OCI-M1 (cell line): ENCODE results near the gene RNF220.

Experiments used
- DNase-seq: peaks from one replicate; lab custom pipeline; 2025; lab: John Stamatoyannopoulos, UW

Gene RNF220

DNA sequence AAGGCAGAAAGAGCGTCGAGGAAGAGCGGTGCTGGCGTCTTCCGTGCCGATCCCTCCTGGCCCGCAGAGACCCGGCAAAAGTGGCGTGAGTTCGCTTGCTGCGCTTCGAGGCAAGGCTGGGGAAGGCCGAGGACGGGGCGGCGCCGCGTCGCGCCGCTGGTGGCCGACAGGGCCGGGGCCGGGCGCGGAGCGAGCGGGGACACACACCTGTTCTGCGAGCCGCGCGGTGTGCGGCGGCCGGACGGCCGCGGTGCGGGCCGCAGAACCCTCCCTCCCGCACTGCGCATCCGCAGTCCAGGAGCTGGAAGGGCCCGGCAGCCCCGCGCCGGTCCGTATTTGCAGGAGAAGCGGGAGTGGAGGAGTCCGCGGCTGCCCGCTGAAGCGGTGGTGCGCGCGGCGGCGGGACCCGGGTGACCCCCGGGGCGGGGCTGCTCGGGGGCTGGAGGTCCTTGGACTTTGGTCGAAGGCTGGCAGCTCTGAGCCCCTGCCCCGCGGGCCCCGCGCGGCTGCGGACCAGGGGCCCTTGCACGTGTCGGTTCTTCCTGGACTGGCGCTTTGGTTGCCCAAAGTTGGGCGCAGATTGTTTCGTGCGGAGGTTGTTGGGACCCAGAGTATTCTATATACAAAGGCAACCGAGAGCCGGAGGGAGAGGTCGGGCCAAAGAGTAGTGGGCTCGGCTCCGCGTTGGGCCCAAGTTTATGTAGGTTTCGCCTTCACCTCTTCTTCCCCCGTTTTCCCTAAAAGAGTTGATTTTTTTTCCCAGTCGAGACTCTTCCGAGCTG lies 2.6 kb downstream of the RNF220 start:
- no peak for DNase-seq

DNA sequence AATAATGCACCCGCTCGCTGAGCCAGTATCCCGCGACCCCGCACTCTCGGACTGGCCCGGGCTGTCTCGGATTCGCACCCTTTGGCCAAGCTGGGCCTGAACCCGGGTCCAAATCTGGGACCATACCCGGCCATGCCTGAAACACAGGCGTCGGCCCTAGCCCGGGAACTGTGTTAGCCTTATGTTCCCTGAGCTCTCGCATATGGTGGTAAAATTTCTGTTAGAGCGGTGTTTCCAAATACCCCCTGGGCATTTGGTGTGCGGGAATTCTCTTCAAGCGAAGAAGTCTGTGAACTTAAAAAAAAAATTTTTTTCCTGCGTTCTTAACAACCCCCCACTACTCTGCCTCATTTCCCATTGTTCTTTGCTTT lies 3.1 kb downstream of the RNF220 start:
- DNase-seq, result no peak

DNA sequence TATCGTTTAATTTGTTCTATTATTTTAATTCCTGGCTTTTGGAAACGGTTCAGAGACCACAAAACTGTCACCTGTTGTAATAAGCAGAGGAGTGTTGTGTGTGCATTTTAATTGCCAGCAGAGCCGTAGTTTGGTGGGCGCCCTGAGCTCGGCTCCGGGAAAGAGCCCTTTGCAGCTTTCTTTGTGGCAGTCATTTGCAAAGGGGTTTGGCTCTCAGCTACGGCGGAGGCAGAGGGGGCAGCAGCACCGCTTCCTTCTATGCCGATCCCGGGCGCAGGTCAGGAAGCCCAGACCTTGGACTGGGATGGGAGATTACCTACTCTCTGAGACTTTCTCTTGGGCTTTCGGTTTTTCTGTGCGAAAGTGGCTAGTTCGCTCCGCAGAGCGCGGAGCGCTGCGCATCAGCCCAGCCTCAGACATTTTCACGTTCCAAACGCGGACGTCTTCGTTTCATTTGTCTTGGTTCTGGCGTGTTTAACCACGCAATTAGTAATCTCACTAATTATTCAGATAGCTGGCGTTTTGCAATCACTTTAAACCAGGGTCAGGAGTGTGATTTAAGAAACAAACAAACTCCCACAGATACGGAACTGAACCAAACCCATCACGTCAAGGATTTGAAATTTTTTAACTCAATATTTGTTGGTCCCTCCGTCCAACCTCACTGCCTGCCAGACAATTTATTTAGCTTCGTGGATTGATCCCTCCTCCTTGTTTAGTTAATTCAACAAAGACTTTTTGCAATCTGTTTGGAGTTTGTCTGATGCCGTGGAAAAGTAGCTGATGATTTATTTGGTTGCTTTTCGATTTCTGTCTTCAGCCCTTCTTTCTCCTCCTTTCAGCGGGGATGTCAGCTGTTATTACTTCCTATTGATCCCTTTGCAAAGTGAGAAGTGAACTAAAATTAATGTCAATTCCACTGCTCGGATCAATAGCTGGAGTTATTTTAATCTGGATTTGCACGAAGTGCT lies 3.9 kb downstream of the RNF220 start:
- no peak for DNase-seq

DNA sequence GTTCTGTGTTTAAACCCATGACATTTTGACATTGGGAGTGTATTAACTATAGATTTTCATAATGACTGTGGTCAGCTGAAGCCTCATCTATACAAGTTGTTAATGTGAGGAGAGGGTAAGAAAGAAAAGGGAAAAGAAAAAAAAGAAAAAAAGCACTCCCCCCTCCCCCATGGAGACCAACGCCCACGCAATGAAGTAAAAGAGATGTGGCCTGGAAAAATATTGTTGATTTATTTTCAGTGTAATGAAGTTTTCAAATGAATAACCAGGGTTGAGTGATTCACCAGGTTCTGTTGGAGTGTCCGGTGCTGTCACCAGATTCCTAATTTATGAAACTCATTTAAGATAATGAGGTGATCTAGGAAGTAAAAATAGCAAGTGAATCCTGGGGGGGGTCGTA lies 4.7 kb downstream of the RNF220 start:
- no peak for DNase-seq

DNA sequence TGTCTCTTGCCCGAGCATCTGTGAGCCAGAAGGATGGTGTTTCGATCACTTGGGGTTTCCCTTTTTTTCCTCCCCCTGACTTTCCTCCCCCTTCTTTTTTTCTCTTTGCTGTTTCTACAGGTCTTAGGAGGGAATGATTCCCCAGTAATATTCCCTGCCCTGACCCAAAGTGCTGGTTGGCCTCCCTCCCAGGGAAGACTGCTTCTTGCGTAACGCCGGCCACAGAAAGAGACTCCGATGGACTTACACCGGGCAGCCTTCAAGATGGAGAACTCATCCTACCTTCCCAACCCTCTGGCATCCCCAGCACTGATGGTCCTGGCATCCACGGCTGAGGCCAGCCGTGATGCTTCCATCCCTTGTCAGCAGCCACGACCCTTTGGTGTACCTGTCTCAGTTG lies 6.8 kb downstream of the RNF220 start:
- DNase-seq, result no peak

DNA sequence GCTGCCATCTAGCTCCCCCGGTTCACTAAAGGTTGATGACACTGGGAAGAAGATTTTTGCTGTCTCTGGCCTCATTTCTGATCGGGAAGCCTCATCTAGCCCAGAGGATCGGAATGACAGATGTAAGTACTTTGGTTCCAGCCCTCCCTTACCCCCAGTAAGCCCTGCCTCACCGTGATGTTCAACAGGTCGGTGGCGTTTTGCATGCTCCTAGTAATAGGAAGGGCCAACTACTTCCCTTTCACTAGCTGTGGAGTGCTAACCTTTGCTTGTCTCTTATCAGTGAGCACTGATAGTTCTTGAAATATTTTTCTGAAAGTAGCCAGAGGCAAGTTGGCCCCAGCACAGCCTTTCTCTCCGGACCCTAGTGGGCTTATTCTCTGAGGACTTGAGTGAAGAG lies 7.5 kb downstream of the RNF220 start:
- no peak for DNase-seq

DNA sequence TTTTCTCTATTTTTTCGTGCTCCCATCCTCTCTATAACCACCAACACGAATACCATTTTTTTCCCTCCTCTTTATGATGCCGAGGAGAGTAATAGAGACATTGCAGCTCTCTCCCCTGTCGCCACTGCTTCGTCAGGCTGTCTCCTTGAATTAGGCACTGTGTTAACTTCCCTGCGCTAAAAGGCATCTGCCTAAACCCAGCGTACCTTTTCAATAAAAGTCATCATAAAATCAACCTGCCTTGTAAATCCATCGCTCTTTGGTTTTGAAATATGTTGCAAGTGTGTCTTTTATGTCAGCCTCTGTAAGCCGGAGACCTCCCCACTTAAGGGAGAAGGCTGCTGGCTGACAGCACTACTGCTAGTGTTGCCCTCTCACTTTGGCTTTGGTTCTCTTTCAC lies 8.7 kb downstream of the RNF220 start:
- no peak for DNase-seq

DNA sequence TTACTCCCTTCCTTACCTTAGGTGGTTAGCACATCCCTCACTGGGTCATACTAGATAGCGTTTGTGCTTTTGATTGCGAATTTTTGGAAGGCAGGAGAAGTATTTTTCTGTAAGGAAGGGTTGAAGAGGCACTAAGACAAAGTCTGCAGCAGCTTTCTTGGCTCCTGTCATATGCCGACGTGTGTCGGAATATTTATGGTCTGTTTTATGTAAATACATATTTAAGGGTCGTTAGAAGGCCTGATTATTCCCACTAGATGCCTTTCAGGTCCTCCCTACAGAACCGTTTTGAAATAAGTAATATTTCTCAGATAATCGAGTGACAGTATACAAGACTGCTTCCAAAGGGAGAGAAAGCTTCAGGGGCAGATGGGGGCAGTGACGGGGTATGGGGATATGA lies 10.0 kb downstream of the RNF220 start:
- no peak for DNase-seq

DNA sequence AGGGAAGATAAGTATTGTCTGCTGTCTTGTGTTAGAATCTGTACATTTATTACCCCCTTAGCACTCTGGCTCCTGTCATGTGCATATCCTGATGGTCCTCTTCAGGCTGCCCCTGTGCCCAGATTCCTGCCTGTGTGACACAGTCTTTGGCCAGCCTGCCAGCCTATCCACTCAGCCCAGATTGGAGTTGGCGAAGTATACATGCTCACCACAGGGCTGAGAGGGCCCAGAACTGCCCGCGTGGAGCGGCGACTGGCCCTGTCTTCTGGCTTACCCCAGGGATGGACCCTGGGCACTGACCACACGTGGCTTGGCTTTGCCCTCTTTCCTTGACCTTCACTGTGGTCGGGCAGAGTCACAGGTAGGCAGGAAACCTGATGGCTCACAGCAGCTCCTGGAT lies 11.4 kb downstream of the RNF220 start:
- DNase-seq, result no peak

DNA sequence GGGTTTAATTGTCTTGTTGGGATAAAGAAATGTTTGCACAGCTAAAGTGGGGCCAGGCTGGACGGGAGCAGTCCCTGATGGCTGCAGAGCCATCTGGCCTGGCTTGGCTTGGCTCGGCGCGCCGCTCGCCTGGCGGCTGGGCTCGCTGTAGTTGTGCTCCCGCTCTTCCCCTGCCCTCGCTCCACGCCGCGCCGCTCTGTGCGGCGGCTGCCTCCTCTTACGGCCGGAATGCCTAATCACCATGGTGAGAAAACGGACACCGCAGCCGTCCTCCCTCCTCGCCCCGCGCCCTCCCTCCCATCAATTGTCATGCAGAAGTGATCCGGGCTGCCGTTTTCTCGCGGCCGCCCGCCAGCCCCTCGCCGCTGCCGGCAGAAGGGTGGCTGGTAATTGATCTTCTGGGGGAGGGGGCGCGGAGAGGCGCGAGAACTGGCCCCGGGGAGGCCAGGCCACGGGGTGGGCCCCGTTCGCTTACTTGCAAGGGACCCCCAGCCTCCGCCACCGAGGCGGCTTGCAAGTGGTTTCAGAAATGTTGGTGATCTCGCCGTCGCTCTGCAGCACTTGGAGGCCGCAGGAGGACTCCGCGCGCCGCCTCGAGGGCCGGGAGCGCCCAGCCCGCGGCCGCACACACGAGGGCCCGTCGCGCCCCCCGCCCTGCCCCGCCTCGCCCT lies 12.4 kb downstream of the RNF220 start:
- no peak for DNase-seq

DNA sequence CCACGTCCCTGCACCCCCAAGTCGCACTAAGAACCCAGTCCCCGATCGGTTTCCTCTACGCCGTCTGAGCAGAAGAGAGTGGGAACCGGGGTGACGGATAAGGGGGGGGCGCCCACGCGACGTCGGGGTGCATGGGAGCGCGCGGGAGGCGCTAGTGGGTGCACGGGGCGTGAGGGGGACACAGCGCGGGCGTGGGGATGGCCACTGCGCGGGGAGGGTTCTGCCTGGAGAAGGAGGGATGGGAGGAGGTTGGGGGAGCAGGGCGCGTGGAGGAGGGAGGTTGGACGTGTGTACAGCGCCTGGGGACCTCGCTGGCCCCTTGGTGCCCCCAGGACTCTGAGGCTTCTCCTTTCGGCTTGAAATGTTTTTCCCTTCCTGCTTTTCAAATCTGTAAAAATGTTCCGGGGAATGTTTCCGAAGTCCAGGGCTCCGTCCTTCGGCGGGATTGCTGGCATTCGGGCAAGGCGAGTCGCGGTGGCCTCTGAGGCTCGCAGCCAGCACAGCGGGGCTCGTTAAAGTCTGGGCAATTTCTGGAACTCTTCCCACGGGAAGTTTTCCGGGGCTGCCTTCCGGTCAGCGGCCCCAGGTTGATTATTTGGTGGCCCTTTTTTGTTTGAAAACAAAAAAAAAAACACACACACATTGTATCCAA lies 13.1 kb downstream of the RNF220 start:
- DNase-seq, result no peak

DNA sequence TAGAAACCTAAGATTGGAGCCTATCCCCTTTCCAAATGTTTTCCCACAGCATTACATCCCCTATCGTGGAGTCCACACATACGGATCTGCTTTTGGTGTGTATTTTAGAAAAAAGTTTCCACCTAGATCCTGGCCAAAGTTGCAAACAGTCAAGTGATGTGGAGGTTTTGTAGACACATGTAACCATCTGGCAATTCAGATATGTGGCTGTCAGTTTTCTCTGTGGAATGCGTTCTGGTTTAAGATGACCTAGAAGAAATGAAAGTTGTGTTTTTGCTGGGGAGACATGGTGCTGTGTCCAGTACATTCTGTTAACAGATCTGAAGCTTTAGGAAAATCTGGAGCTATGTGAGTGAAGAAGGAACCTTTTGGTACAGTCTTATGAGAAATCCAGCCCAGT lies 14.8 kb downstream of the RNF220 start:
- no peak for DNase-seq

DNA sequence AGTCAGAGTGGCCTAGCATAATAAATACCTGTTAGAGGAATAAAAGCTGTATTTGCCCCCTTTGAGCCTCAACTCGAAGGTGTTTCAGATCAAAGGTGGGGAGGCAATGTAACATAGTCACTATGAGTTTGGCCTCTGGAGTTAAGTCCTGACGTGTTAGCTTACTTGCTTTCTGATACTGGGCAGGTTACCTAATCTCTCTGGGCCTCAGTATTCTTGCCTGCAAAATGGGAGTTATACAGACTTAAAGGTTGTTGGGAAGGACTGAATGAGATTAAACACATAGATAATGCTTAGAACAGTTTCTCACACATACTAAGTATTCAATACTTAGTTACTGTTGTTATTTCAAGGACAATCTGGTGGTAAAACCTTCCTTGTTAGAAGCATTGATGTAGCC lies 15.5 kb downstream of the RNF220 start:
- no peak for DNase-seq

DNA sequence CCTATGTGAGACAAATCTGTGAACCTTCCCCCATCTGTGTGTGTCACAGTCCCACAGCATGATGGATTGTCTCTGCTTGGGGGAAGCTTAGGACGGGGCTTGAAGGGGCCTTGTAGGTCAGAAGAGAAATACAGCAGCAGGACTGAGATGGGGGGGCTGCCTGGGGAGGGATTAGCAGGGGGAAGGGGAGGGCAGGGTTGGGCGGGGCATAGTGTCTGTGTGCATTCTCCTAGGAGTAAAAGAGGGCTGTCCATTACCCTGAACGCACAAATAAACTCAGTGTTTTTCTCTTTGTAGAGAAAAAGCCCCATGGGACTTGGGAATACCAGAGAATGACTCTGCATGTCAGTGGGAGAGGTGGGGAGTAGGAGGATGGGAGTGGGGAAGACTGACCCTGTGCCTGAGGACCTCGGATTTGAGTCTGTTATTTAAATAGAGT lies 16.4 kb downstream of the RNF220 start:
- DNase-seq, result no peak

DNA sequence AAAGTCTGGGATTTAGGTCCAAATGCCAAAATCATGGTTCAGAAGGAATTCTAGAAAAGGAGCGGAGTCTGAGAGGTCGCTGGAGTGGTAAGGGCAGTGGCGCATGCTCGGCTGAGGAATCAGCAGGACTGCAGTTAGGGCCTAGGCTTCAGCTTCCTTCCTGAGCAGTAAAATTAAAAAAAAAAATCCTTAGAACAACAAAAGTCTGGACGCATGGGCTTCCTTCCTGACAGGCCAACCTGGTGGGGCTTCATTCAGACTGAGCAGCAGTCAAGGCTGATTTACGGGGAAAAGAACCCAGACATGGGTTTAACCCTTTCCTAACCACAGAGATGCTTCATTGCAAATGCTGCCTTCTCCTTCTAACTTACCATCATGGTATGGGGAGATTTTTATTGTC lies 17.1 kb downstream of the RNF220 start:
- no peak for DNase-seq

DNA sequence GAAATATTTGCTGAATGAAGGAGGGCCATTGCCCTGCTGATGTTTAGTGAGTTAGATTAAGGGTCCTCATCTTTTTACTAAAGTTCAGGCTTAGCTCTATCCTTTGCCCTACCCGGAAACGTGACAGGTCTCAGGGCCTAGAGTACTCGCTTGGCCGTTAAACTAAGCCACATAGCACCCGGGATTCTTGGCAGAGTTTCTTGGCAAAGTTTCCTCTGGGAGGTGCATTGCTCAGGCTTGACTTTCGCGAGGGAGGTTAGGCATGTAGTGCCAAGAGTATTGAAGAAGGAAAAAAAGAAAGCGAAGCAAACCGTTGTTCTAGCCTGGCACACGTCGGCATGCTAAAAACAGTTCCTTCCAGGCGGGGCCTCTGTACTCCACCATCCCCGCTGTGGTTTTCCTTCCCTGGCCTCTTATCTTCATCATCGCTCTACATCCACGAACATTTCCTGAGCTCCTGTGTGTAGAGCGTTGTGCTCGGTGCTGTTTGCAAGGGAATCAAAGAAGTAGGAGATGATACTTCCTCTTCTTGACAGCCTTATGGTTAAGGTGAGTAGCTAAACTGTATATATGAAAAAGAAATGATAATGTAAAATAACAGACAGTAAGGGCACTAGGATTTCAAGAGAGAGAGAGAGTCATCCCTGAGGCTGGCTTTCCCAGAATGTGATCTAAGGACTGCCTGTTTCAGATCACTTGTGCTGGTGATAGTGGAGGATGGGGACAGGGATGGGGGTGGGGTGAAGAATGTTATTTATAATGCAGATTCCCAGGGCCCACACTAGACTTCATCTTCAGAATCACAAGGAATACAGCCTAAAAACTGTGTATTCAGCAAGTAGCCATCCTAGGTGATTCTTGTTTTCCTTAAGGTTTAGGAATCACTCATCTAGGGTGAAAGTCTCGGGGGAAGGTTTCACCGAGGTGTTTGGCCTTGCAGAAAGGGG lies 18.8 kb downstream of the RNF220 start:
- no peak for DNase-seq

DNA sequence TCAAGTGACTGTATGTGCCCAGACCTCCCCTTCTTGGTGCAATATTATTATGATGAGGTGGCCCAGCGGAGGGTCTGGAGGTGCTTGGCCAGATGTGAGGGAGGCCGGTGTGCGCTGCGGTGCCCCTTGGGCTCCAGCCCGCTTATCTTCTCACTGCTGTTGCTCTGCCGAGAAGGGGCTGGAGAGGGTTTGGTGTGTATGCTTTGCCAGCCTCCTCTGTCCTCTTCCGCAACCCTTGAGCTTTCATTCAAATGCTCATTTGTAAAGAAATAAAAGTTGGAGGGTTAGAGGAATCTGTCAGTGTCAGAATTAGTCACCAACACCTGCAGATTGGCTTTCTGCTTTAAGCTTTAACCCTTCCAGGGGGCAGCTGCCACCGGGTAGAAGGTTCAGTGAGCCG lies 19.7 kb downstream of the RNF220 start:
- DNase-seq, result no peak

DNA sequence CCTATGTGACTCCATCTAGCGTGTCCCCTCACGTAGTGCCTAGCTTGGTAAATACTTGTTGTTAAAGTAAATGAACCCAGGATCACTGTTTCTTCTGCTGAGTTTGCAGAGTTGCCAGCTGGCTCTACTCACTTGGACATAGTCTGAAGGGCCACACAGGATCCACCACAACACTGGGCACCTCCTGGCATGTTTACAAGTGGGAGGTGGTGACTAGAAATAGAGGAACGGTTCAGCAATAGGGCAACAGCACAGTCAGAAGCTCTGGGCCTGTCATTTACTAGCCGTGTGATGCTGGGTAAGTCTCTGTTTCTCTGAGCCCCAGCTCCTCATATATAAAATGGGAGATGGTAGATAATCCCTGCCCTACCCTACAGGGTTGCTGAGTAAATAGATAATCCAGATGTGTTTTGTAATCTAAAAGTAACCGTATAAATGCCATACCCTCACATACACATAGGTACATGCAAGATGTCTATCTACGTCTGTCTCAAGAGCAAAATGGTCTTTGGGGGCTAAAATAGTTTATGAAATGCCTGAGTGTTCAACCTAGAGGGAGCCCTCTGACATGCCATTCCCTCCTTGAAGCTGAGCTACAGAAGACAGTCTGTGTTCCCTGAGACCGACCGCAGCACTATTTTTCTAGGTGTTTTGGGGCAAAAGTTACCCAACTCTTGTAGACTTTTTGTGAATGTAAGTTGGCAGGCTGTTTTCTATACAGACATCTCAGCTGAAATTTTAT lies 20.5 kb downstream of the RNF220 start:
- no peak for DNase-seq

DNA sequence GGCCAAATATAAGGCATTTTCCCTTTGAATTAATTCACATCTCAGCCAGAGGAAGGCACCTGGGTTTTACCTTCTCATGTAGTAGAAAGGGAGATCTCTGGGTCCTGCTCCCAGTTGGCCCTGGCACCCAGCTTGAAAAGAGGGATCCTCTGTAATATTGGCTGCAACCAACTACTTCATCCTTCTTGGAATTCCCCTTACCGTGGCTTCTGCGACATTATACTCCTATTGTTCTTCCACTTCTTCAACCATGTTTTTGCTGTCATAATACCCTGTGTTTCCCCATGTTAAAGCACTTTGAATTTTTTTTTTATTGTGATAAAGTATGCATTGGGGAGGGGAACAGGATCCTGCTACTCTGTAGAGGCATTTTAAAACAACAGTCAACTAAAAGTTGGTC lies 26.8 kb downstream of the RNF220 start:
- no peak for DNase-seq

DNA sequence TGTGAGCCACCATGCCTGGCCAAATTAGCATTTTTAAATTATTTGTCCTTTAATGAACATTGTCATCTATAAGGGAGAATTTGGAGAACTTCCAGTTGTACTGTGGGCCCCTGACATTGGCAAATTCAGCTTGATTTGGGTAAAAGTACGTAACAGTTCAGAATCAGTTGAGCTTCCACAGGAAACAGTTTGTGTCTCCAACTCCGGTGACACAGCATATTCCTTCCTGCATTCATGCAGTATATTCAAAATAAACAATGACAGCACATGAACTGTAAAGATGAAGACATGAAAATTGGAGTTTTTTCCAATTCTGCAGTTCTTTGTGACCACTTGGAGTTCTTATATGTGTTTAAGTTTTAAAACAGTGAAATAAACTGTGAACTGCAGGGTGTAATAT lies 28.2 kb downstream of the RNF220 start:
- DNase-seq, result no peak
